Mesenchymal stem cell (in vitro differentiated cells and primary cell): ENCODE data around the gene CHD1L.

Source experiments
- DNase-seq: peaks from one replicate; pipeline ENCODE4 v3.0.0-alpha.2; 2013
- H2AFZ ChIP-seq: one replicate; pipeline ENCODE4 v1.6.1; 2013; ENCODE audit warnings: low read depth, mild to moderate bottlenecking, control low read depth, inconsistent platforms, low read length, moderate library complexity
- H2AK5ac ChIP-seq: 2 replicates; pipeline ENCODE4 v1.6.1; 2013; ENCODE audit warnings: low read length, moderate library complexity, mild to moderate bottlenecking, inconsistent platforms; ENCODE audit not compliant: severe bottlenecking
- H2BK120ac ChIP-seq: one replicate; pipeline ENCODE4 v1.6.1; 2013; ENCODE audit warnings: low read depth, mild to moderate bottlenecking, inconsistent platforms, low read length, moderate library complexity
- H2BK12ac ChIP-seq, 2 experiments: one replicate each; pipeline ENCODE4 v1.6.1; 2013; ENCODE audit warnings: inconsistent platforms in 2 of 2, low read length in 2 of 2, mild to moderate bottlenecking in 2 of 2, moderate library complexity in 2 of 2, control low read depth in 1 of 2
- H2BK15ac ChIP-seq: one replicate; pipeline ENCODE4 v1.6.1; 2013; ENCODE audit warnings: mild to moderate bottlenecking, low read depth, inconsistent platforms; ENCODE audit not compliant: poor library complexity, severe bottlenecking
- H2BK5ac ChIP-seq: 2 replicates; pipeline ENCODE4 v1.6.1; 2013; ENCODE audit warnings: low read depth, mild to moderate bottlenecking, low read length, control low read depth, inconsistent platforms; ENCODE audit not compliant: poor library complexity, severe bottlenecking
- H3K14ac ChIP-seq, 2 experiments: one replicate each; pipeline ENCODE4 v1.6.1; 2013; ENCODE audit warnings: inconsistent platforms in 2 of 2, low read length in 2 of 2, control low read depth in 1 of 2, mild to moderate bottlenecking in 1 of 2, moderate library complexity in 1 of 2
- H3K18ac ChIP-seq, 2 experiments: one replicate each; pipeline ENCODE4 v1.6.1; 2013; ENCODE audit warnings: inconsistent platforms in 2 of 2, low read length in 2 of 2, control low read depth in 1 of 2, low read depth in 1 of 2, mild to moderate bottlenecking in 1 of 2
- H3K23ac ChIP-seq, 2 experiments: one replicate each; pipeline ENCODE4 v1.6.1; 2013; ENCODE audit warnings: inconsistent platforms in 2 of 2, low read length in 2 of 2, mild to moderate bottlenecking in 2 of 2, moderate library complexity in 2 of 2, control low read depth in 1 of 2
- H3K27ac ChIP-seq: 2 replicates; pipeline ENCODE4 v1.5.1; 2013; ENCODE audit warnings: mild to moderate bottlenecking, moderate library complexity, low read length, control low read depth, inconsistent platforms; ENCODE audit not compliant: poor library complexity, severe bottlenecking
- H3K27me3 ChIP-seq, 2 experiments: 2 replicates each; pipeline versions ENCODE4 v1.6.1 to v1.7.0; 2013; ENCODE audit warnings: low read length in 2 of 2, mild to moderate bottlenecking in 2 of 2, moderate library complexity in 2 of 2, control low read depth in 1 of 2, inconsistent platforms in 1 of 2; ENCODE audit not compliant: control insufficient read depth in 1 of 2, insufficient read depth in 1 of 2
- H3K36me3 ChIP-seq, 2 experiments: 2 replicates each; pipeline versions ENCODE4 v1.6.1 to v1.7.0; 2013; ENCODE audit warnings: low read length in 2 of 2, control low read depth in 1 of 2, inconsistent platforms in 1 of 2, low read depth in 1 of 2, mild to moderate bottlenecking in 1 of 2; ENCODE audit not compliant: insufficient read depth in 2 of 2, control insufficient read depth in 1 of 2
- H3K4ac ChIP-seq, 2 experiments: one replicate each; pipeline ENCODE4 v1.6.1; 2013; ENCODE audit warnings: inconsistent platforms in 2 of 2, low read length in 2 of 2, mild to moderate bottlenecking in 2 of 2, moderate library complexity in 2 of 2, control low read depth in 1 of 2, low read depth in 1 of 2
- H3K4me1 ChIP-seq: 2 replicates; pipeline ENCODE4 v1.6.1; 2013; ENCODE audit warnings: low read depth, low read length, control low read depth; ENCODE audit not compliant: control insufficient read depth, insufficient read depth
- H3K4me2 ChIP-seq: 2 replicates; pipeline ENCODE4 v1.6.1; 2013; ENCODE audit warnings: low read length, mild to moderate bottlenecking, inconsistent platforms; ENCODE audit not compliant: poor library complexity, severe bottlenecking
- H3K4me3 ChIP-seq, 2 experiments: 2 replicates each; pipeline versions ENCODE4 v1.5.1 to v1.7.0; 2013; ENCODE audit warnings: low read length in 2 of 2, mild to moderate bottlenecking in 2 of 2, control low read depth in 1 of 2, low read depth in 1 of 2; ENCODE audit not compliant: insufficient read depth in 1 of 2
- H3K79me1 ChIP-seq: replicated peaks from 2 replicates; pipeline ENCODE4 v1.6.1; 2013; ENCODE audit warnings: mild to moderate bottlenecking, control low read depth, low read length, inconsistent platforms; ENCODE audit not compliant: poor library complexity, severe bottlenecking
- H3K9ac ChIP-seq: 2 replicates; pipeline ENCODE4 v1.7.0; 2013; ENCODE audit warnings: mild to moderate bottlenecking, low read length, moderate library complexity
- H3K9me3 ChIP-seq: 2 replicates; pipeline ENCODE4 v1.7.0; 2013; ENCODE audit warnings: mild to moderate bottlenecking, low read length; ENCODE audit not compliant: control insufficient read depth
- H4K8ac ChIP-seq: one replicate; pipeline ENCODE4 v1.6.1; 2013; ENCODE audit warnings: inconsistent platforms, mild to moderate bottlenecking, low read length, moderate library complexity
- H4K91ac ChIP-seq: one replicate; pipeline ENCODE4 v1.6.1; 2013; ENCODE audit warnings: mild to moderate bottlenecking, low read length, inconsistent platforms
- WGBS: methylation state at CpG from one replicate; pipeline ENCODE4 v1.1.7; 2013; ENCODE audit warnings: mixed read lengths; 5-methylcytosine and 5-hydroxymethylcytosine counted together

Gene CHD1L

DNA sequence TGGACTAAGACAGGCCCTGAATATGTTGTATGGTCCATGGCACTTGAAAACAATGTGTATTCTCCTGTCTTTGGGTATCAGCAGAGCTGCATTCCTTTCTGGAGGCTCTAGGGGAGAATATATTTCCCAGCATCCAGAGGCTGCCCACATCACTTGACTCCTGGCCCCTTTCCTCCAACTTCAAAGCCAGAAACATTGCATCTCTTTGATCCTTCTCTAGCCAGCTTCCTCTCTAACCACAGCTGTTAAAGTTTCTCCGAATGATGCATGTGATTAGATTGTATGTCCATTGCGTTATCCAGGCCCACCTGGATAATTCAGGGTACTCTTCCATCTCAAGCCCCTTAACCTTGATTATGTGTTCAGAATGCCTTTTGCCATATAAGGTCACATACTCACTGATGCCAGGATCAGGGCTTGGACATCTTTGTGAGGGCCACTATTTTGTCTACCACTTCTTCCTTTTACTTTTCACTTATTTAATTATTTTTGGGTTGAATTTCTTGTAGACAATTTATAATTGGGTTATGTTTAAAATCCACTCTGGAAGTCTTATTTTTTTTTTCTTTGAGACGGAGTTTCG lies 5.3 kb downstream of the CHD1L start:
- Histone ChIP-seq H3K23ac (no peak overlapping the region), H3K4me3 (no peak overlapping the region), H3K27ac (no peak overlapping the region), H3K9me3 (no peaks in the 10 kb centered on the region), H2BK120ac (no peak overlapping the region), H4K8ac (no peak overlapping the region), H3K14ac (no peak overlapping the region), H3K4ac (no peak overlapping the region), H3K36me3 (peaks cover 0 to 3% of the 10 kb centered on the region in 2 experiments), H3K27me3 (no peaks in the 10 kb centered on the region), H3K4me2 (no peak overlapping the region), H3K9ac (no peak overlapping the region), H3K18ac (no peak overlapping the region), H2BK15ac (no peak overlapping the region), H3K79me1 (peaks cover 11% of the 10 kb centered on the region), H3K4me1 (peaks cover 3% of the 10 kb centered on the region), H2BK5ac (no peak overlapping the region), H4K91ac (no peak overlapping the region), H2BK12ac (no peak overlapping the region), H2AK5ac (no peak overlapping the region), H2AFZ (no peak overlapping the region)
- WGBS, result 88% methylated on average over 4 of the region's 4 CpGs
- peak; percentile 40 for DNase-seq

DNA sequence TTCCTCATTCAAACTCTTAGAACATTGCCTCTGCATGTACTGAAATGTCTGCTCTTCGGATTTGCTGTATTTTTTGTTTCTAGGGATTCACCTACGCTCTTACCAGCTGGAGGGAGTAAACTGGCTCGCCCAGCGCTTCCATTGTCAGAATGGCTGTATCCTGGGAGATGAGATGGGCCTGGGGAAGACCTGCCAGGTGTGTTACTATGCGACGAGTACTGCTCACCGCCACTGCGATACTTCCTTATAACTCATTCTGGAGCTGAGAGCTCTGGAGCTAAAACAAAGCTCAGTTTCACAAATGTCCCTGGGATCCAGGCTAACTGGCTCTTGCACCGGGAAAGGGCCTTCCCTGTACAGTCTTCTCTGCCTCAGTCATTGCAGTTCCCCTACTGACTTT lies 10.1 kb downstream of the CHD1L start:
- Histone ChIP-seq H3K4me2 (no peak overlapping the region), H3K9me3 (no peaks in the 10 kb centered on the region)
- 97% methylated on average over 9 of the region's 9 CpGs for whole genome bisulfite sequencing

DNA sequence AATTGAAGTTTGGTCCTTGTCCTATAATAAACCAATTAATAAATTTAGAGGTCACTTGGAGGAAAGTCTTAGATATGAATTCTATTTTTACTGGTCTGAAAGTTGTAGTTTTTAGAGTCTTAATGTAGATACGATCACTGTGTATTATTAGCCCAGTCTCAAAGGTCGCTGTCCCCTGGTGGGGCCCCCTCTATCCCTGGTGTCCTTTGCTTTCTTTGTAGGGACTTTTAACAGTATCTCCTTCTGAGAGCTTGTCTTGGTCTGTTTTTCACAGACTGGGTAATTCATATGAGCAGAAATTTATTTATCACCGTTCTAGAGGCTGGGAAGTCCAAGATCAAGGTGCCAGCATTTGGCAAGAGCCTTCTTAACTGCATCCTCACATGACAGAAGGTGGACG lies 18.5 kb downstream of the CHD1L start:
- H3K9me3 ChIP-seq, result no peaks in the 10 kb centered on the region
- H3K4me2 ChIP-seq, result no peak overlapping the region
- no peak overlapping the region for H3K4me3 ChIP-seq
- WGBS, result 99% methylated on average over 3 of the region's 4 CpGs
- no peak overlapping the region for H3K14ac ChIP-seq
- no peak for DNase-seq
- H3K9ac ChIP-seq, result no peak overlapping the region
- no peak overlapping the region for H2AK5ac ChIP-seq
- no peak overlapping the region for H2BK15ac ChIP-seq
- no peak overlapping the region for H3K23ac ChIP-seq
- no peaks in the 10 kb centered on the region for H3K4me1 ChIP-seq
- H2BK120ac ChIP-seq, result no peak overlapping the region
- no peak overlapping the region for H3K18ac ChIP-seq
- no peak overlapping the region for H4K8ac ChIP-seq
- H3K79me1 ChIP-seq, result peaks cover 19% of the 10 kb centered on the region
- no peak overlapping the region for H2AFZ ChIP-seq
- H2BK12ac ChIP-seq, result no peak overlapping the region
- H3K27ac ChIP-seq, result no peak overlapping the region
- no peak overlapping the region for H4K91ac ChIP-seq
- no peak overlapping the region for H2BK5ac ChIP-seq
- peaks cover 4 to 59% of the 10 kb centered on the region in 2 experiments for H3K36me3 ChIP-seq
- H3K4ac ChIP-seq, result no peak overlapping the region
- H3K27me3 ChIP-seq, result no peaks in the 10 kb centered on the region

More for the DNA sequence above, 10.1 kb downstream of the CHD1L start:
- Histone ChIP-seq H3K36me3 (peaks cover 3 to 21% of the 10 kb centered on the region in 2 experiments), H4K91ac (no peak overlapping the region), H3K23ac (no peak overlapping the region), H3K27me3 (no peaks in the 10 kb centered on the region), H3K18ac (no peak overlapping the region), H3K79me1 (peaks cover 27% of the 10 kb centered on the region), H2BK120ac (no peak overlapping the region), H3K14ac (no peak overlapping the region), H3K27ac (no peak overlapping the region), H3K4me3 (no peak overlapping the region), H3K4me1 (peaks cover 3% of the 10 kb centered on the region), H2BK5ac (no peak overlapping the region), H2BK12ac (no peak overlapping the region), H2AK5ac (no peak overlapping the region), H3K9ac (no peak overlapping the region), H2BK15ac (no peak overlapping the region), H4K8ac (no peak overlapping the region), H2AFZ (no peak overlapping the region), H3K4ac (no peak overlapping the region)
- no peak for DNase-seq

DNA sequence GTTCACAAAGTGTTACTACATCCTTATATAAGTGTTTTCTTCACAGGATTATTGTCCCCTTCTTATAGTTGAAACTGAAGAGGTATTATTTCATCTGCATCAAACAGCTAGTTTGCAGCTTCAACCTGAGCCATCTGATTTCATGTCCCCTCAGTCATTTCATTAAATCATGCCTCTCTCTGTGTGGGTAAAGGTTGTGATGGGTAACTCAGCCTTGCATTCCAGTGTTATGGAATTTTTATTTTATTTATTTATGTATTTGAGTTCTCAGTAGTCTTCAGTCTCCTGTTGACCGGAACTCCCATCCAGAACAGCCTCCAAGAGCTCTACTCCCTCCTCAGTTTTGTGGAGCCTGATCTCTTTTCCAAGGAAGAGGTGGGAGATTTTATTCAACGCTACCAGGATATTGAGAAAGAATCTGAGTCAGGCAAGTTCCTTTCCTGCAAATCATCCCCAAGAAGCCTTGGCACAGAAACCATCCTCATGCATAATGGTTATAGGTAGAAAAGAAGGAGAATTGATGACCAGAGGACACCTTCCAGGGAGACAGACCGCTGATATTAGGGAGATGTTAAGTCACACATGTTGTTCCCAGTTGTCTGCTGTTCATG lies 21.8 kb downstream of the CHD1L start:
- H3K9ac ChIP-seq, result peak overlapping the region; percentile 37
- H3K4me2 ChIP-seq, result no peak overlapping the region
- no peak overlapping the region for H2AFZ ChIP-seq
- no peak overlapping the region for H2BK15ac ChIP-seq
- H3K14ac ChIP-seq, result no peak overlapping the region
- H2BK120ac ChIP-seq, result no peak overlapping the region
- no peak overlapping the region for H3K18ac ChIP-seq
- peaks cover 16% of the 10 kb centered on the region for H3K79me1 ChIP-seq
- H2BK5ac ChIP-seq, result no peak overlapping the region
- H3K4me1 ChIP-seq, result no peaks in the 10 kb centered on the region
- WGBS, result 84% methylated on average over 2 of the region's 3 CpGs
- peak; percentile 27 for DNase-seq
- no peak overlapping the region for H2AK5ac ChIP-seq
- H4K8ac ChIP-seq, result no peak overlapping the region
- no peak overlapping the region for H2BK12ac ChIP-seq
- no peak overlapping the region for H3K23ac ChIP-seq
- no peak overlapping the region for H3K27ac ChIP-seq
- H4K91ac ChIP-seq, result no peak overlapping the region
- no peaks in the 10 kb centered on the region for H3K9me3 ChIP-seq
- peaks cover 2 to 73% of the 10 kb centered on the region in 2 experiments for H3K36me3 ChIP-seq
- H3K4me3 ChIP-seq, result no peak overlapping the region
- no peak overlapping the region for H3K4ac ChIP-seq
- no peaks in the 10 kb centered on the region for H3K27me3 ChIP-seq
